GM18508 (cell line): Measurements from ENCODE around the gene CLEC3B.
A peak's percentile ranks its signal among the peaks of the same experiment; 100 is the strongest.
"Not testable (repeated sequence)": the region's sequence is repeated elsewhere in the genome, so short reads cannot be mapped to it uniquely, and the experiment has no call there.

Experiments
- ATAC-seq: cut with Tn5 transposase; IDR thresholded peaks from one replicate; pipeline ENCODE4 v1.9.1; 2021; ENCODE audit warnings: moderate number of reproducible peaks; ENCODE audit not compliant: insufficient read depth, unreplicated experiment

The CLEC3B gene, protein sequence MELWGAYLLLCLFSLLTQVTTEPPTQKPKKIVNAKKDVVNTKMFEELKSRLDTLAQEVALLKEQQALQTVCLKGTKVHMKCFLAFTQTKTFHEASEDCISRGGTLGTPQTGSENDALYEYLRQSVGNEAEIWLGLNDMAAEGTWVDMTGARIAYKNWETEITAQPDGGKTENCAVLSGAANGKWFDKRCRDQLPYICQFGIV

DNA sequence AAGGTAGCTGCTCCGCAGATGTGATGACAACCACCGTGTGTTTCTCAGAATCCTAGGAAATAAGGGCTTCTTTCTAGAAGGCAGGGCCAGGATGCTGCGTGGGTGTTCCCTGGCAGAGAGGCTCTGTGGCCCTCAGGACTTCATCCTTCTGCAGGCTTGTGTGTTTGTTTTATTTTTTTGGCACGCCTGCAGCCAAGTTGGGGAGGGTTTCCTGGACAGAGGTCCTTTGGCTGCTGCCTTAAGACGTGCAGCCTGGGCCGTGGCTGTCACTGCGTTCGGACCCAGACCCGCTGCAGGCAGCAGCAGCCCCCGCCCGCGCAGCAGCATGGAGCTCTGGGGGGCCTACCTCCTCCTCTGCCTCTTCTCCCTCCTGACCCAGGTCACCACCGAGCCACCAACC is at the start of gene CLEC3B:
Gene CLEC3B (plus strand): TSS at position 266 of the 400 bp plus-strand sequence. CDS start 60 bp downstream, at position 326.
- no peak for ATAC-seq

DNA sequence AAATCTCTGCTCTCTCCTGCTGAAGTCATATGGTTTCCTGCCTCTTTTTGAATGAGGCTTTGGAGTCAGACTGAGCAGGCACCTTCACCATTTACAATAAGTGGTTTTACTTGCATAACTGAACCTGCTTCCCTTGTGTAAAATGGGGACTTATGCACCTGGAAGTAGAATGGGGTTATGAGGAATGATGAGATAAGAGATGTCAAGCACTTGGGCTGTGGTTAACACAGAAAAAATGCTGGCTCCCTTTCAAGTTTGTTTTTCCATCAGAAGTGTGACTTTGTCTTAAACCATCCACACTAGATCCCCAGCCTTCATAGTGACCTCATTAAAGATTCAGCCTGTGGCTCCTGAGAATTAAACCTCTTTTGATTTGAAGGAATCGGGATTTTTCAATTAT is 44.9 kb upstream of the CLEC3B start:
- ATAC-seq: no peak

DNA sequence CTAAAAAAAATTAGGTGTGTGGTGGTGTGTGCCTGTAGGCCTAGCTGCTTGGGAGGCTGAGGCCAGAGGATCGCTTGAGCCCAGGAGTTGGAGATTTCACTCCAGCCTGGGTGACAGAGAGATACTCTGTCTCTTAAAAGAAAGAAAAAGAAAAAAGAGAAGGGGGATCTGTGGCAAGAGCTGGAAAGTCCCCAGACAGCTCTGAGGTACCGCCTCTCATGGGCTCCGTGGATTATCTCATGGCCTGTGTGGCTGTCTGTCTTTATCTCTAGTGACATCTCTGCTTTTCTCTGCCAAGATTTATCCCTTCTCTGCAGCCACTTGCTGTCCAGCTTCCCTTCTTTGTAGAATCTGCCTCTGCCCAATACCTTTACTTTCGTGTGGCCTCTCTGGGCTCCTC is 44.4 kb upstream of the CLEC3B start:
- no peak for ATAC-seq

DNA sequence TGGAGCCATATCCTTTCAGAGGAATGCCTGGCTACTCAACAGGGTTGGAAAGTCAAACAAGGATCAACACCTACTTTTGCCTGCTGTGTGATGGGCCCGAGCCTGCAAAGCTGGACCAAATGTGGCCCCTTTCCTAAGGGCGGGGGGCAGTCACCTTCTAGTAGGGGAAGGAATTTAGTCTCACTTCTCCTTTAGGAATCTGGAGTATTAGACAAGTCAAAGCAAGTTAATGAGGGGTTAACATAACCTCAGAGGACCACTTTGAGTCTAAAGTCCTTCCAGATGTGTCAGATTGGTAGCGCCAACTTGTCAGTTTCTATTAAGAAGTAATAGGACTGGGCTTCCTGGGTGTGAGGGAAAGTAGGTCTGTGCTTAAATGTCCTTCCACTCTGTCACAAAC is 43.3 kb upstream of the CLEC3B start:
- ATAC-seq: no peak

DNA sequence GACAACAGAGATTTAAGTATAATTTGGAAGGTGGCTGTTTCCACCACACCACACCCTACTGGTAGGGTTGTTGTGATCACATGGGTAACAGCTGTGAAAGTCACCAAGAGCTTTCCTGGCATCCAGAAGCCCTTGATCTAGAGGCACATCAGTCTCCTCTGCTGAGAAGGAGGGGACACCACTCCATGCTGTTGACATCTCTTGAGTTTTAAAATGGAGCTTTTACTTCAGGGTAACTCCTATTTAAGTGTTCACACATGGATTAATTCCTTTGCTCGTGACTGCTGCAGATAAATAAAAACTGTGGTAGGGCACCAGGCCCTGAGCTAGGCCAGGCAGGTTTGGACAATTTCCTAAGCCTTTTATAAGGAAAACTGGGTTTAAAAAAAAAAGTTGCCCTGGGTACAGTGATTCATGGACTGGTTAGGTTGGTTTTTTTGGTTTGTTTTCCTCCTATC is 42.6 kb upstream of the CLEC3B start:
- ATAC-seq: no peak

DNA sequence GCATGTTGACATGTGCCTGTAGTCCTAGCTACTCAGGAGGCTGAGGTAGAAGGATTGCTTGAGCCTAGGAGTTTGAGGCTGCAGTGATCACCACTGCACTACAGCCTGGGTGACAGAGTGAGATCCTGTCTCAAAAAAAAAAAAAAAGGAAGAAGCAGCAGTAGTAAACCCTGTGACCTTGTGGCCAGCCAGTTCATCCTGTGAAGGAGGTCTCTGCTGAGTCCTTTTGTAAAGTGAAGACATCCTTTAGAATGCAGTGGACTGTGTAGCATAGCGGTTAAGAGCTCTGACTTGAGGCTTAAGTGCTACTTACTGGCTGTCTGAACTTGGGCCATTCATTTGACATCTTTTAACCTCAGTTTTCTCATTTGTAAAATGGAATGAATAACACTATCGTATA is 41.8 kb upstream of the CLEC3B start:
- ATAC-seq: no peak

DNA sequence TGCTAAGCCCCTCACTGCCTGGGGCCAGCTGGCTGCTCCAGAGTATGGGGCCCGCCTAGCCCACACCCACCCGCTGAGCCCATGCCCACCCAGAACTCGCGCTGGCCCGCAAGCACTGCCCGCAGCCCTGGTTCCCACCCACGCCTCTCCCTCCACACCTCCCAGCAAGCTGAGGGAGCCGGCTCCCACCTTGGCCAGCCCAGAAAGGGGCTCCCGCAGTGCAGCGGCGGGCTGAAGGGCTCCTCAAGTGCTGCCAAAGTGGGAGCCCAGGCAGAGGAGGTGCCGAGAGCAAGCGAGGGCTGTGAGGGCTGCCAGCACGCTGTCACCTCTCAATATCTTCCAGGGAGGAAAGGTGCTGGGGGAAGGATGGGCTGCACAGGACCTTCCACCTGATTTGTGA is 39.8 kb upstream of the CLEC3B start:
- ATAC-seq: not testable (repeated sequence)

DNA sequence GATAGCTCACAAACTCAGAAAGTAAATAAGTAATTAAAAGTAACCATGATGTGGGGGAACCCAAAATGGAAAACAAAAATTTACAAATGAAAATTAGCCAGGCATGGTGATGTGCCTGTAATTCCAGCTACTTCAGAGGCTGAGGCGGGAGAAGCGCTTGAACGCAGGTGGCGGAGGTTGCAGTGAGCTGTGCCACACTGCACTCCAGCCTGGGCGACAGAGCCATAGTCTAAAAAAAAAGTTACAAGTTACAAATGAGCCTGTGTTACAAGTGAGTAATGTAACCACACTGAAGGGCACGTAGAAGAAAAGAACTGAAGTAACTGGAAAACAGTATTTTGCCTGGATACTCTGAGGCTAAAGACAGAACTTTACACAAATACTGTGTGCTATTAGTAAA is 38.8 kb upstream of the CLEC3B start:
- no peak for ATAC-seq

DNA sequence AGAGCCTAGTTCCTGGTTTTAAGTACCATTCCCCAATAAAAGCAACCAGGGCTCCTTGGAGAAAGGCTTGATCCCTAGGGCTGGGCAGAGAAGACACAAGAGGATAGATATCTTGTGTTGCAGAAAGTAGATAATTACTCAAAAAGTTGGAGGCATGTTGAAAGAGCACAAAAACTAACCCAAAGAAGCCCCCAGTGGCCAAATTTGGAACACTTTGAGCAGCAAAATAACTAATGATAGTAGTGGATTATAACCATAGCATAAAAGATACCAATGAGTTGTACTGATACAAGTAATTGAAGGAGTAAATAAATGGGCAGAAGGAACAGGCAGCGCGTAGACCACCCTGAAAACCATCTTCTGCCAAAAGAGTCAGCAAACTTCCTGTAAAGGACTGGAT is 38.0 kb upstream of the CLEC3B start:
- no peak for ATAC-seq

DNA sequence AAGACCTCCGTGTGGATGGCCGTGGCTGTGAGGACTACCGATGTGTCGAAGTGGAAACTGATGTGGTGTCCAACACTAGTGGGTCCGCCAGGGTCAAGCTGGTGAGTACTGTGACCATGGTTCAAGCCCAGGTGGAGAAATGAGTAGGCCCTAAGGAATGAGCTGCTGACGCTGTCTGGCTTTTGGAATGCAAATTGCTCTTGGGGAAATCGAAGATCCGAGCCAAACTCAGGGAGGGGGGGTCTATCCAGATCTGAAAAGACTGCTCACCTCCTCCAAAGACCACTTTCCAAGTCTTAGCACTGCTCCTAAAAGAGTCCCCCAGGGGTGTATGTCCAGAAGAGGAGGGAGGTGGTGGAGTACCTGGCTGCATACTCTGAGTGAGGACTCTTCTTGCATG is 37.0 kb upstream of the CLEC3B start:
- ATAC-seq: no peak

DNA sequence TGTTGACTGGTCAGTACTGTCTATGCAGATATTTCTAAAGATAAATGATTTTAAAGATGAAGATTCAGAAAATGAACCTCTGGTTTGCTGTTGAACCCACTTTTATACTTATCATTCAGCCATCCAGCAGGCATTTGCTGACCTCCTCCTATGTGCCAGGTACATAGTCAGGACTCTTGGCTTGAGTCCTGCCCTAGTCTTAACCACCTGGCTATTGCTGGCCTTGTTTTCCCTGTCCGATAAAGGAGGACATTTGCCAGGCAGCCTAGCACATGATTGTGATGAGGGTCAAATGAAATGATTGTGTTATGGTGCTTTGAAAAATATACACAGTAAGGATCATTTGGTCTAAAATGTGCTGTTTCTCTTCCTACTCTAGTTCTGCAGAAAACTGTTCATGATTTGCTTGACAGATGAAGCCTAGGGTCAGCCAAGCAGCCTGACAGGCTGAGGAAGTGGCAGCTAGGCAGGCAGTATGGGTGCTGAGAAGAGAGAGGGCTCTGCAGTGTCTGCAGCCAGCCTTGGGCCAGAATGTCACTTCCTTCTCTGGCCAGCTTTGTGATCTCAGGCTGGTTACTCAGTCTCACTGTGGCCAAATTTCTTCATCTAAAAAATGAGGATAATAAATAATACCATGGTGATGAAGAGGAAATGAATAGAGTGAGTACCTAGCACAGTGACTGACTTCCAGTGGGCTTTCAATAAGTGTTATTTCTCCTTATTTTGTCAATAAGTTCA is 36.3 kb upstream of the CLEC3B start:
- no peak for ATAC-seq

DNA sequence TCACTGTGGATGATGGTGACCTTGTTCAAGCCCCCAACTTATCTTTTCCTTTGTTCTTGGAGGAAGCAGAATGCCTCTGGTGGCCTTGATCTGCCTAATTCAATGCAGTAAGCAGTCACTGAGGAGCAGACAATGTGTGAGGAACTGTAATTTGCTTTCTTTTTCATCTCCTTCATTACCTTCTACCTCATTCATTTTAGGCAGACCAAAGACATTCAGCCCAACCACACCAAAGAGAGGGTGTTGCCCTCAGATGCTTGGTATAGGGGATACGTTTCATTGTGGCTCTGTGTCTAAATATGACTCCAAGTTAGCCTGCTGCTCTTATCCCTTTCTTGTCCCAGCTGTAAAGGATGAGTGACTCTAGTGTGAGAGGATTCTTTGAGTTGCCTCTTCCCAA is 34.8 kb upstream of the CLEC3B start:
- no peak for ATAC-seq

DNA sequence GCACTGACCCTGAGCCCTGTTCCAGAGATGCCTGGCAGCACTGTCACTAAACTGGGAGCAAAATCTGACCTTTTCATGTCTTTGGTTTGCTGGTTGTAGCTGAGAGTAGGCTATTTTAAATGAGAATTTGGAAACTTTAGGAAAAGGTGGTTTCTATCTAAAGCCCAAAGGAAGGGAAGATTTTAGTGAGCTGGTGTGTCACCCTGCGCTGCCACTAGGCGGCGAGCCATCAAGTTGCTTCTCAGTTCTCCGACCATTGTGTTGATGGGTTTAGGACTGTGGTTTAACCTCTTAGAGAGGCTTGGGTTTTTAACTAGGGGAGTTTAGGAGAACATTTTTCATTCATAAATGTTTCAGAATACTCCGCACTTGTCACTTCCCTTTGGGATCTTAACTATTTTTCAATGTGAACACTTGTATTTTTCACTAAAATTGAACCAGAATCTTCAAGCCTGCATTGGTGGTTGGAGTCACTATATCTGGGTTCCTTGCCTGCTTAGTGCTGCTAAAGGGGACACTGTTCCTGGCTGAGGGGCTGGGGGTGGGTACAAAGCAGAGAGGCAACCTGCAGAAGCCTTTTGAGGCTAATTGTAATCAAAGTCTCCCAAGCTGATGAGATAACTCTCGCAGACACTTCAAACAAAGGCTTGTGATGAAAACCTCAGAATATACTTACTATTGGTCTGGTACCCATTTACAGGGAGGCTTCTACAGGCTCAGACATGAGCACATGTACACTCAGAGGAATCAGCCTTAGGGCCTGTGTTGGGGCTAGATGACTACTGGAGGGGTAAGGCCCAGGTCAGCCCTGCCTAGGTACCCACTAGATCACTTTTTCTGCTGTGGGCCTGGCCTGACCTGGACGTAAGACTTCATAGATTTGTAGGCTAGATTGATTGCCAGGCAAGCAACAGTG is 33.3 kb upstream of the CLEC3B start:
- no peak for ATAC-seq

DNA sequence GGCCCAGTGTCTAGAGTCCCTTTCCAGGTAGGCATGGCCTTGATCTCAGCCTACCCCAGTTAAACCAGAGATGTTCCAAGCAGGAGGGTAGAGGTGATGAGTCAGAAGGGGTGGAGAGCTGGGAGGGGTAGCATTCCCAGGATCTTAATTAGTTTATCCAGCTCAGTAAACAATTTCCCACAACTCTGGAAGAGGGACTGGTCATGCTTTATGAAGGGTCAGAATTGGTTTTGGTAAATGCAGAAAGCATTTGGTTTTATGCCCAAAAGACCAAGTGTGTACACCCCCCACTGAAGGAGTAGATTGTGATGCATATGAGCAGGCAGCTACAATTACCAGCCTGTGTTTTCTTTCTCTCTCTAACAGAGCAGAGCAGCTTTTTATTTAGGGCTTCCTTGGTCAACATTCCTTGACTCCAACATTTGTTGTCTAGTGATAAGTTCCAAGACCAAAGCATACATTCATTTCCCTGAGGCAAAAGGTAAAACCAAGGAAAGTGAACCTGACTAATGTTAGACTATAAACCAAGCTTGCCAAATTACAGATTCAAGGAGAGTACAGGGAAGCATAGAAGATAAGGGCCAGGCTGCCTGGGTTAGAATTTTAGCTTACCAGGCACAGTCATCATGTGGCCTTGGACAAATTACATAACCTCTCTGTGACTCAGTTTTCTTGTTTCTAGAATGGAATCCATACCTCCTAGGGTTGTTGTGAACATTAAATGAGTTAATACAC is 32.5 kb upstream of the CLEC3B start:
- ATAC-seq: no peak

DNA sequence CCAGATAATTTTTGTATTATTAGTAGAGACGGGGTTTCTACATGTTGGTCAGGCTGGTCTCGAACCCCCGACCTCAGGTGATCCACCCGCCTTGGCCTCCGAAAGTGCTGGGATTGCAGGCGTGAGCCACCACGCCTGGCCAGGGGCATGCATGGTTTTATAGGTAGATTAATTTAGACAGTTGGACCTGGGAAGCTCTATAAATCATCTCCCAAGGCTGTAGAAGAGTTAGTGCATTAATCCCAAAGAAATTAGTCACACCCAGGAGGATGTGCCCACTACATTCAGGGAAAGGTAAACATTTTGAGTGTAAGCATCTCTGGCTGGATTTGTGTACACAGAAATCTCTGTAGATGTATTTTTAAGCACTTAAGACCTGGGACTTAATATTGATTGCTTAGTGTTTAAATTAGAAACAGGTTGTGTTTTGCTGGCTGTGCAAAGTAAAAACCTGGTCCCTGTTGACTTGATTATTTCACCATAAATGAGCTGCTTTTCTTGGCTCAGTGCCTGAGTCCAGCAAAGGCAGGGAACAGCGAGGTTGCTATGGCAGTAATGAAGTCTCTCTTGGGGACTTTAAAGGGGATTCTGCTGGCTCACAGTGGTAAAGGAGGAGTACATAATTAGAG is 30.8 kb upstream of the CLEC3B start:
- ATAC-seq: no peak

DNA sequence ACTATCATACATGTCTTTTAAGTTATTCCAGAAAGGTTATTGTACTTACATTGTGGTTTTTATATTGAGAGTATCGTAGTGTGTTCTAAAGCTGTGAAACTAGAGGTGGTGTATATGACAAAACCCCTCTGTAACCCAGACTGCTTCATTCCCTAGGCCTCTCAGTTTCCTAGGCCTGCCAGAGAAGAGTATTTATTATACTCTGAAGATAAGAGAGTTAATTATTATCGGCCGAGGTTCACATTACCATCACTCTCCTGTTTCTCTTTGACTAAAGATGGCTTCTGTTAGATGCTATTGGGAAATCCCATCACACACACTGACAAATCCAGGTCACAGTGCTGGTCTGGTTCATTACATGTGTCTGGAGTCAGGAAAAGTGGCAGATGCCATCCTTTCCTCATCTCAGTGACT is 29.5 kb upstream of the CLEC3B start:
- ATAC-seq: peak; percentile 49

DNA sequence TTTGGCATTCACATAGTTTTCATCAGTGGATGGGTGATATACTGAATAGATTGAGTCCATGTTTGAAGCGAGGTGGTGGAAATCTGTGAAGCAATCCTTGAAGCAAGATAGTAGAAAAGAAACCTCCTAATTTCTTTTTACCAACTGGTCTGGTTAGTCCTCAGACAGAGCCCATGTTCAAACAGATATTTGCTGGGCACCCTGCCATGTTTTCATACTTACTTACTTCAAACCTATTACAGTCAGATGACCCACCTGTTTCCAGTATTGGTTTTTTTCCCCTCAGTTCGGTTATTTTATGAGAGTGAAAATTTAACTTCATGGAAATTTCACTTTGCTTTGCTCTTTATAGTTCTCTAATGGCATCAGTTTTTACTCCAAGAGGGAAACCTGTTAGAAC is 26.3 kb upstream of the CLEC3B start:
- no peak for ATAC-seq

DNA sequence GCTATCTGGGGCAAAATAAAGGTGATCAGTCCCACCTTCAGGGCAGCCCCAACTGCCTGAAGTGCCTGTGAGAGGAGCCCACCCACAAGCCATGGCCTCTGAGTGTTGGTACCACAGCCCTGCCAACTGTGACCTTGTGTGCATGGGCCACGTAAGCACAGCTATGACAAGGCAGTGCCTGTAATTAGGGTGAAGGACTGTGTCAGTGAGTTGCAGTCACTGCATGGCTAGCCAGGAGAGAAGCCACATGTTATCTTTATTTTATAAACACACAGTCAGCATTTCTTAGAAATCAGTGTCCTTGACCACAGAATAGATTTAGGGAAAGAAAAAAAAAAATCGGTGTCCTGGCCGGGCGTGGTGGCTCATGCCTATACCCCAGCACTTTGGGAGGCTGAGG is 25.3 kb upstream of the CLEC3B start:
- ATAC-seq: no peak

DNA sequence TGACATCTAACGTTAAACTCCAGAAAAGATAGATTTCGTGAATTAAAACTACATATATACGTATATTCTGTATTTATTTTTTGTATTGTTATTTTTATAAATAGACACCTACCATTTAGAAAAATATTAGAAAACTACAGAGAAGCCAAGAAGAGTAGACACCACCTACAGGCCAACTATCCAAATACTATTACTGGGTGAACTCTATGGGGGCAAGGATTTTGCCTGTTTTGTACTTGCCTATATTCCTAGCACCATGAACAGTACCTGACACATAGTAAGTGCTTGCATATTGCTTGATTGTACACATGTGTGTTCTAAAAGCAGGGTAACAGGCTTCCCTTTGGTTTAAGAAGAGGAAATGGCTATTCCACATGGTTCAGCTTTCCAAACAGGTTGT is 24.4 kb upstream of the CLEC3B start:
- no peak for ATAC-seq

DNA sequence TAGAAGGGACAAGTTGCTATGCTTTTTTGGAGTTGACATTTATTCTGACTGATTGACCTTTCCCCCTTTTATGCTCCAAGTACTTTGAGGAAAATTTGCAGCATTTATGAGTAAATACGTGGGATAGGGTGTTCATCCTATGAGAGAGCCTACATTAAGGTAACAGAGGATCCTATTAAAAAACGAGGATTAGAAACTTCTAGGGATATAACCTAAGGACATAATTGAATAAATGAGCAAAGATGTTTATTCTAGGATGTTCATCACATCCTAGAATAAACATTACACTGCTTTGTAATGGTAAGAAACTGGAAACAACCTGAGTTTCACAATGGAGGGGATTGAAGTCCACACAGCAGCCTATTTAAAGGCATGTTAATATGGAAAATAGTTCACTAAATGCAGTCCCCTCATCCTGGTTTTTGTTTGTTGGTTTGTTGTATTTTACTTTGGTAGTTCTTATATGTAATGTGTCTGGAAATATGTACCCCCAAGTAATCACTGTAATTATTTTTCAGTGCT is 23.9 kb upstream of the CLEC3B start:
- no peak for ATAC-seq
